Islet of Langerhans (tissue), 1 donor: Measurements from ENCODE around the gene CDC42EP1.
"Not testable (repeated sequence)": the region's sequence is repeated elsewhere in the genome, so short reads cannot be mapped to it uniquely, and the experiment has no call there.

ENCODE experiments used
- FAIRE-seq: peaks from one replicate; lab custom pipeline; 2011; peaks lifted over from hg19 to GRCh38; lab: Jason Lieb, UNC

The CDC42EP1 gene

GRCh38 chr22:37559901-37560607, at the start of gene CDC42EP1:
TSS of gene CDC42EP1 (plus strand) at chr22:37560480. CDS start at chr22:37566350, 5,870 bp downstream.
- no peak for FAIRE-seq

- FAIRE-seq: no peak
These were observed 48.7 kb upstream of the CDC42EP1 start for GRCh38 chr22:37511395-37512104.

- no peak for FAIRE-seq
These were observed 45.7 kb upstream of the CDC42EP1 start for GRCh38 chr22:37514526-37515051.

- FAIRE-seq: no peak
These were observed 44.4 kb upstream of the CDC42EP1 start for GRCh38 chr22:37515901-37516300.

GRCh38 chr22:37516456-37516855, 43.8 kb upstream of the CDC42EP1 start:
- FAIRE-seq: peak; percentile 9

- FAIRE-seq: no peak
These were observed 42.3 kb upstream of the CDC42EP1 start for GRCh38 chr22:37517826-37518450.

- FAIRE-seq: no peak
These were observed 41.6 kb upstream of the CDC42EP1 start for GRCh38 chr22:37518509-37519267.

- FAIRE-seq: no peak
These were observed 40.7 kb upstream of the CDC42EP1 start, which contains the start of gene CARD10 for GRCh38 chr22:37519268-37520195. TSS of gene CARD10 (minus strand) at chr22:37519415. CDS start at chr22:37519200, 215 bp downstream.

GRCh38 chr22:37520776-37521191, 39.5 kb upstream of the CDC42EP1 start:
- no peak for FAIRE-seq

GRCh38 chr22:37521236-37521739, 39.0 kb upstream of the CDC42EP1 start:
- FAIRE-seq: no peak

GRCh38 chr22:37522482-37522881, 37.8 kb upstream of the CDC42EP1 start:
- no peak for FAIRE-seq

GRCh38 chr22:37525073-37525745, 35.1 kb upstream of the CDC42EP1 start:
- no peak for FAIRE-seq

GRCh38 chr22:37525746-37526350, 34.4 kb upstream of the CDC42EP1 start:
- no peak for FAIRE-seq

GRCh38 chr22:37526376-37526775, 33.9 kb upstream of the CDC42EP1 start:
- FAIRE-seq: no peak

GRCh38 chr22:37527081-37527752, 33.1 kb upstream of the CDC42EP1 start:
- not testable (repeated sequence) for FAIRE-seq

GRCh38 chr22:37527952-37528351, 32.3 kb upstream of the CDC42EP1 start:
- not testable (repeated sequence) for FAIRE-seq

- FAIRE-seq: no peak
These were observed 30.5 kb upstream of the CDC42EP1 start for GRCh38 chr22:37529652-37530345.

GRCh38 chr22:37533995-37534394, 26.3 kb upstream of the CDC42EP1 start:
- no peak for FAIRE-seq

- FAIRE-seq: no peak
These were observed 25.8 kb upstream of the CDC42EP1 start for GRCh38 chr22:37534445-37534844.
